Jurkat, Clone E6-1 (cell line): Measurements from ENCODE around the gene ZC3H10. TPM values are rescaled to one million over a fixed set of nuclear protein-coding genes. Genes with fewer than 3 reads are reported as not detected.
A peak's percentile ranks its signal among the peaks of the same experiment; 100 is the strongest.
"Not testable (repeated sequence)": the region's sequence is repeated elsewhere in the genome, so short reads cannot be mapped to it uniquely, and the experiment has no call there.

Source experiments
- DNase-seq: peaks from one replicate; pipeline ENCODE4 v3.0.0-alpha.2; 2011; ENCODE audit warnings: low read depth, low spot score
- H3K4me3 ChIP-seq: 2 replicates; pipeline ENCODE4 v1.5.1; 2011; ENCODE audit warnings: mild to moderate bottlenecking, low read length, control low read depth, moderate library complexity
- polyA plus RNA-seq: library from polyadenylated mRNA; unstranded; fragments of >200 nt; gene quantifications from one replicate; pipeline ENCODE4 v1.2.1, GENCODE V29; 2012; ENCODE audit warnings: missing spikeins; ENCODE audit not compliant: insufficient read length, insufficient read depth

ZC3H10 gene
- polyA plus RNA-seq, result 9.6 TPM

GRCh38 chr12:56117778-56118687 is at the start of gene ZC3H10:
Gene ZC3H10 (plus strand): TSS chr12:56118266. CDS start chr12:56120563, 2,297 bp downstream.
- peak within 1 kb of the TSS; percentile 88 for H3K4me3 ChIP-seq
- DNase-seq, result peak; percentile 100

GRCh38 chr12:56071648-56072047 is 46.4 kb upstream of the ZC3H10 start:
- H3K4me3 ChIP-seq, result no peak overlapping the region
- DNase-seq, result no peak

GRCh38 chr12:56074396-56074795 is 43.7 kb upstream of the ZC3H10 start:
- no peak overlapping the region for H3K4me3 ChIP-seq
- DNase-seq, result no peak

- not testable (repeated sequence) for DNase-seq, H3K4me3 ChIP-seq
These were observed 40.1 kb upstream of the ZC3H10 start for GRCh38 chr12:56077966-56078365.

GRCh38 chr12:56078427-56078826 is 39.6 kb upstream of the ZC3H10 start:
- H3K4me3 ChIP-seq, result no peak overlapping the region
- no peak for DNase-seq

GRCh38 chr12:56078931-56079722 is 38.9 kb upstream of the ZC3H10 start:
- H3K4me3 ChIP-seq, result peak overlapping the region; percentile 60
- no peak for DNase-seq

GRCh38 chr12:56079723-56080555 is 38.1 kb upstream of the ZC3H10 start, which contains the start of gene ERBB3:
Gene ERBB3 (plus strand): TSS chr12:56080165. CDS start chr12:56080301, 136 bp downstream.
- no peak for DNase-seq
- peak within 1 kb of the TSS; percentile 60 for H3K4me3 ChIP-seq

GRCh38 chr12:56080556-56081138 is 37.4 kb upstream of the ZC3H10 start:
- no peak for DNase-seq

GRCh38 chr12:56081393-56082347 is 36.4 kb upstream of the ZC3H10 start:
- DNase-seq, result no peak
- H3K4me3 ChIP-seq, result no peak overlapping the region

More at GRCh38 chr12:56080556-56081138, 37.4 kb upstream of the ZC3H10 start:
- no peak overlapping the region for H3K4me3 ChIP-seq

- H3K4me3 ChIP-seq, result no peak overlapping the region
- DNase-seq, result no peak
These were observed 35.7 kb upstream of the ZC3H10 start for GRCh38 chr12:56082382-56082781.

- DNase-seq, result no peak
- no peak overlapping the region for H3K4me3 ChIP-seq
These were observed 35.1 kb upstream of the ZC3H10 start for GRCh38 chr12:56082967-56083366.

- no peak for DNase-seq
- no peak overlapping the region for H3K4me3 ChIP-seq
These were observed 33.0 kb upstream of the ZC3H10 start for GRCh38 chr12:56084958-56085543.

GRCh38 chr12:56086096-56086495 is 32.0 kb upstream of the ZC3H10 start:
- DNase-seq, result no peak
- H3K4me3 ChIP-seq, result no peak overlapping the region

- no peak for DNase-seq
- no peak overlapping the region for H3K4me3 ChIP-seq
These were observed 31.5 kb upstream of the ZC3H10 start for GRCh38 chr12:56086608-56087007.

GRCh38 chr12:56087220-56087619 is 30.8 kb upstream of the ZC3H10 start:
- DNase-seq, result no peak

GRCh38 chr12:56097738-56098137 is 20.3 kb upstream of the ZC3H10 start:
- no peak for DNase-seq

More at GRCh38 chr12:56087220-56087619, 30.8 kb upstream of the ZC3H10 start:
- no peak overlapping the region for H3K4me3 ChIP-seq

GRCh38 chr12:56098592-56098991 is 19.5 kb upstream of the ZC3H10 start:
- no peak overlapping the region for H3K4me3 ChIP-seq
- no peak for DNase-seq

More at GRCh38 chr12:56097738-56098137, 20.3 kb upstream of the ZC3H10 start:
- H3K4me3 ChIP-seq, result no peak overlapping the region
